Measurements from ENCODE around the gene MID1.

Gene MID1

DNA sequence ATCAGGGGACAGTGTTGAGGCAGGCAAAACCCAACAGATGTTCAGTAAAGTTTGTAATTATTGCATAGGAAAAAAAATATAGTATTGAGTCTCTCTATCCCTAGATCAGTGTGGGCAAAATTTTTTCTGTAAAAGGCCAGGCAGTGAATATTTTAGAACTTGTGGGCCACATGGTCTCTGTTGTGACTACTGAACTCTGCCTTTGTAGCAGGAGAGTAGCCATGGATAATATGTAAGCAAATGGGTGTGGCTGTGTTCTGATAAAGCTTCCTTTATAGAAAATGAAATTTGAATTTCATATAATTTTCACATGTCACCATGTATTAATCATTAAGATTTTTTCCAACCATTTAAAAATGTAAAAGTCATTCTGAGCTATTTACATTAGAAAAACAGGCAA is 193.1 kb downstream of the MID1 start:
- TF ChIP-seq FOXP2 (optimal IDR thresholded peaks at IDR 0.05; ENCODE audit: borderline replicate concordance, extremely low read depth, extremely low read length, insufficient read depth) (no peak), POLR2AphosphoS5 (IDR thresholded peaks at IDR 0.05; ENCODE audit: low read depth, low read length) (no peak), REST (IDR thresholded peaks at IDR 0.05; ENCODE audit: insufficient read depth in 1 of 2, low read depth in 2 of 2, low read length in 2 of 2) (no peak)

DNA sequence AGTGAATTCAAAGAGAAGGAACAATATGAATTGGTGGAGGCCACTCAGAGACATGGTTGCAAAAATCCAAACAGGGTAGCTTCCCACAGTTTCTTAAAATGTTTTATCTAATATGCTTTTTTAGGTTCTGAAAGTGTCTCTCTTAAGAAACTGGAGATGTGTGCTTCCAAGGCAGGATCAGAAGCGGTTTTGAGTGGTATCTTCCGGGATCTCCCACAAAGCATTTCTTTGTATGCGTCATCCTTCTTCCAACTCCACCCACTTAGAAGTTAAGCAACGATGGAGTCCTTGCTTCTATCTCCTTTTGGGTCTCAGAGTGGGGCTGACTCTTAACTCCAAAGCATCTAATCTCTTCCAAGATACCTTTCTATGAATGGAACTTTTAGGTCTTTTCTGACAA is 196.7 kb downstream of the MID1 start:
- TF ChIP-seq POLR2AphosphoS5 (IDR thresholded peaks at IDR 0.05; ENCODE audit: low read depth, low read length) = no peak
- TF ChIP-seq TAF1 (IDR thresholded peaks at IDR 0.05; ENCODE audit: borderline replicate concordance, insufficient read depth, low read length) = no peak
- no peak for TF ChIP-seq FOXP2 (optimal IDR thresholded peaks at IDR 0.05; ENCODE audit: borderline replicate concordance, extremely low read depth, extremely low read length, insufficient read depth)
- no peak for TF ChIP-seq REST (IDR thresholded peaks at IDR 0.05; ENCODE audit: insufficient read depth in 1 of 2, low read depth in 2 of 2, low read length in 2 of 2)
- no peak for TF ChIP-seq SIN3A (IDR thresholded peaks at IDR 0.05; ENCODE audit: borderline replicate concordance, insufficient read depth, low read length)

DNA sequence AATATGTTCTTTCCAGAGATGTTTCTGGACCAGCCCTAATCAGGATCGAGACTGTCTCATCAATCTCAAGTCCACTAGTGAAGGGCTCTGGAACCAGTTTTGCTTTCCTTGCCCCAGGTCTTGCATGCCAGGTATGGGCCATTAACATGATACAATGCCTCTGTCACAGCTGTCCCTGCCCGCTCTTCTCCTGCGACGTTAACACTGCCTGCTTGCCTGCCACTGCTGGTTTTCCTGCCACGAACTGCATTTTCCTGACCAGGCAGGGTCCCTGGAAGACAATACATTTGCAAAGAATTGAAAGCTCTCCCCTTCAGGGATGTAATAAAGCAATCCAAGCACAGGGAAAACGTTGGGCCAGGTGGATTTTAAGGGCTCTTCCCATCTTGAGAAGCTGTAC is 200.3 kb downstream of the MID1 start:
- TF ChIP-seq SIN3A (IDR thresholded peaks at IDR 0.05; ENCODE audit: borderline replicate concordance, insufficient read depth, low read length) (no peak), TAF1 (IDR thresholded peaks at IDR 0.05; ENCODE audit: borderline replicate concordance, insufficient read depth, low read length) (no peak), FOXP2 (optimal IDR thresholded peaks at IDR 0.05; ENCODE audit: borderline replicate concordance, extremely low read depth, extremely low read length, insufficient read depth) (no peak), REST (IDR thresholded peaks at IDR 0.05; ENCODE audit: insufficient read depth in 1 of 2, low read depth in 2 of 2, low read length in 2 of 2) (no peak), POLR2AphosphoS5 (IDR thresholded peaks at IDR 0.05; ENCODE audit: low read depth, low read length) (no peak)

DNA sequence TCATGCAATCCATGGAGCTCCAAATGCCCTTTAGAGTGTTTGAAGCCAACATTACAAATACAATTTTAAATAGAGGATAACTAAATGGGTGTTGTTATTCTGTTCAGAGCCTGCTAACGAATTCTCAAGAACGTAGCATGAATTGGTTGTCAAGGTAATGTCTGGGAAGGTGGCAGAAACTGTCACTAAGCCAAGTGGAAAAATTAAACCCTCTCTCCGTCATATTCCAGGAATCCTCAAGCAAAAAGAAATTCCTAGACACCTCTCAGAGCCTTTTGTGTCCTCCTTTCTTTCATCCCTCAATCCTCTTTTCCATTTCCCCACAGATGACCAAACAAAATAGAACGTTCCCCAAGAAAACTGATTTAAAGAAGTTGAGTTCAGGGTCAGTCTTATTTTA is 204.0 kb downstream of the MID1 start:
- TF ChIP-seq SIN3A (IDR thresholded peaks at IDR 0.05; ENCODE audit: borderline replicate concordance, insufficient read depth, low read length) (no peak), FOXP2 (optimal IDR thresholded peaks at IDR 0.05; ENCODE audit: borderline replicate concordance, extremely low read depth, extremely low read length, insufficient read depth) (no peak), REST (IDR thresholded peaks at IDR 0.05; ENCODE audit: insufficient read depth in 1 of 2, low read depth in 2 of 2, low read length in 2 of 2) (no peak), TAF1 (IDR thresholded peaks at IDR 0.05; ENCODE audit: borderline replicate concordance, insufficient read depth, low read length) (no peak), POLR2AphosphoS5 (IDR thresholded peaks at IDR 0.05; ENCODE audit: low read depth, low read length) (no peak)

DNA sequence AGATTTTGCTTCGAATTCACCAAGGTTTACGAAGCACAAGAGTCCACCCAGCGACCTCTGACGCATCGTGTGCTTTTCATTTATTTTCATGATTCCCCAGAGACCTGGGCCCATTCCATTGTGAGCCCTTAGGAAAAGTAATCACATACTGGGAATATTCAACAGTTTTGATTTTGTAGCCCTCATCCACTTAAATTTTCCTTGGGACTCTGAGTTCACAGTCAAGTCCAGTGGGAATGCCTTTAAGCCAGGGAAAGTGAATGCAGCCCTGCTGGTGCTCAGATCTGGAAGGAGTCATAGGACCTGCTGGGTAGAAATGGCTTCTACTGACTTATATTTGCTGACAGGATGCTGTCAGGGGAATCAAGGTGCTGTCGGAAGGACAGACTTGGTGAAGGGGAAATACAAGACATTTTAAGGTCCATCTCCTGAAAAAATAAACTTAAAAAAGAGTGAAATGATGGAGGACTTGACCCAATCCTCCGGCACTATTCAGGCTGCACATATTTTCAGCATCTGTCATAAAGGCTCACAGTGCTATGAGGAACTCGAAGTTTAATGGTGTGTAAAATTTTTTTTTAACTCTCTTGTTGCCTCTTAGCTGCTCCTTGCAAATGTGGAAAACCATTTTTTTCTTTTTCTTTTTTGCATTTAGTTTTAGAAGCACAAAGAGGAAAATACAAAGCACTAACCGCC is 204.9 kb downstream of the MID1 start:
- TF ChIP-seq POLR2AphosphoS5 (IDR thresholded peaks at IDR 0.05; ENCODE audit: low read depth, low read length) (no peak), REST (IDR thresholded peaks at IDR 0.05; ENCODE audit: insufficient read depth in 1 of 2, low read depth in 2 of 2, low read length in 2 of 2) (no peak), TAF1 (IDR thresholded peaks at IDR 0.05; ENCODE audit: borderline replicate concordance, insufficient read depth, low read length) (no peak), FOXP2 (optimal IDR thresholded peaks at IDR 0.05; ENCODE audit: borderline replicate concordance, extremely low read depth, extremely low read length, insufficient read depth) (no peak), SIN3A (IDR thresholded peaks at IDR 0.05; ENCODE audit: borderline replicate concordance, insufficient read depth, low read length) (no peak)

Measured in PFSK-1 (cell line).